GM18868 (cell line): ENCODE data around the gene LHX5.

Source experiments
- ATAC-seq: cut with Tn5 transposase; IDR thresholded peaks from one replicate; pipeline ENCODE4 v1.9.1; 2021; ENCODE audit warnings: mild to moderate bottlenecking, moderate library complexity; ENCODE audit not compliant: unreplicated experiment

Gene LHX5

GRCh38 chr12:113443030-113443539 is 28.6 kb downstream of the LHX5 start:
- no peak for ATAC-seq

GRCh38 chr12:113440947-113441782 is 30.5 kb downstream of the LHX5 start:
- ATAC-seq = no peak

- ATAC-seq = no peak
These were observed 31.3 kb downstream of the LHX5 start for GRCh38 chr12:113440336-113440735.

- no peak for ATAC-seq
These were observed 32.1 kb downstream of the LHX5 start for GRCh38 chr12:113439606-113440030.

- ATAC-seq = no peak
These were observed 32.4 kb downstream of the LHX5 start for GRCh38 chr12:113439301-113439597.

- ATAC-seq = no peak
These were observed 33.0 kb downstream of the LHX5 start for GRCh38 chr12:113438523-113439300.

GRCh38 chr12:113437729-113438100 is 34.0 kb downstream of the LHX5 start:
- ATAC-seq = no peak

- no peak for ATAC-seq
These were observed 34.5 kb downstream of the LHX5 start for GRCh38 chr12:113436993-113437728.

- no peak for ATAC-seq
These were observed 35.1 kb downstream of the LHX5 start for GRCh38 chr12:113436586-113436985.

- no peak for ATAC-seq
These were observed 36.3 kb downstream of the LHX5 start for GRCh38 chr12:113435367-113435766.

- no peak for ATAC-seq
These were observed 38.7 kb downstream of the LHX5 start for GRCh38 chr12:113432986-113433385.

- ATAC-seq = no peak
These were observed 43.2 kb downstream of the LHX5 start for GRCh38 chr12:113428482-113428881.

GRCh38 chr12:113427882-113428281 is 43.8 kb downstream of the LHX5 start:
- no peak for ATAC-seq

GRCh38 chr12:113425960-113426453 is 45.7 kb downstream of the LHX5 start:
- ATAC-seq = no peak

- no peak for ATAC-seq
These were observed 46.5 kb downstream of the LHX5 start for GRCh38 chr12:113424915-113425823.

GRCh38 chr12:113424456-113424855 is 47.2 kb downstream of the LHX5 start:
- no peak for ATAC-seq

GRCh38 chr12:113422886-113423669 is 48.6 kb downstream of the LHX5 start:
- no peak for ATAC-seq

GRCh38 chr12:113422030-113422885 is 49.4 kb downstream of the LHX5 start, which contains the start of gene SDSL:
Gene SDSL, plus strand, starts transcription at chr12:113422380. Its CDS starts 5,603 bp downstream, at chr12:113427983.
- ATAC-seq = peak; percentile 95
